ENCODE measurements around the gene CAPNS1.
"Not testable (repeated sequence)": the region's sequence is repeated elsewhere in the genome, so short reads cannot be mapped to it uniquely, and the experiment has no call there.

GRCh38 chr19:36186722-36187121 lies 46.9 kb downstream of the CAPNS1 start:
- TF ChIP-seq CTCF (IDR thresholded peaks at IDR 0.05; ENCODE audit: borderline replicate concordance, extremely low read depth, low read length, poor library complexity, severe bottlenecking); EZH2 (IDR thresholded peaks at IDR 0.05; ENCODE audit: borderline replicate concordance, low read depth, low read length, severe bottlenecking): not testable (repeated sequence)

Measured in DND-41 (cell line).